Urinary bladder (tissue), 4 donors: Measurements from ENCODE around the gene ALKBH7. TPM values are rescaled to one million over a fixed set of nuclear protein-coding genes. Genes with fewer than 3 reads are reported as not detected.
"Not testable (repeated sequence)": the region's sequence is repeated elsewhere in the genome, so short reads cannot be mapped to it uniquely, and the experiment has no call there.

Source experiments
- DNase-seq: peaks from one replicate; pipeline ENCODE4 v3.0.0-alpha.2; 2015; ENCODE audit errors: extremely low spot score
- H3K27ac ChIP-seq: one replicate; pipeline ENCODE4 v1.5.1; 2013; ENCODE audit warnings: low read depth, mild to moderate bottlenecking, moderate library complexity
- H3K36me3 ChIP-seq: one replicate; pipeline ENCODE4 v1.6.1; 2013; ENCODE audit warnings: mild to moderate bottlenecking, moderate library complexity; ENCODE audit not compliant: insufficient read depth
- H3K4me1 ChIP-seq: one replicate; pipeline ENCODE4 v1.6.1; 2013; ENCODE audit warnings: mild to moderate bottlenecking, moderate library complexity; ENCODE audit not compliant: insufficient read depth
- H3K4me3 ChIP-seq: one replicate; pipeline ENCODE4 v1.5.1; 2013; ENCODE audit warnings: low read depth, low read length
- WGBS: extraction: QIAGEN DNeasy Blood & Tissue Kit; methylation state at CpG from one replicate; pipeline ENCODE4 v1.1.7; 2013; 5-methylcytosine and 5-hydroxymethylcytosine counted together
- polyA plus RNA-seq: library from polyadenylated mRNA; stranded (reverse); fragments of 200-250 nt; gene quantifications from one replicate; pipeline ENCODE4 v1.2.3, GENCODE V29; 2013
- total RNA-seq: library from RNA; depleted of rRNA; stranded (reverse); fragments of >200 nt; gene quantifications from one replicate; pipeline ENCODE4 v1.2.3, GENCODE V29; 2014
- donor health status: healthy with polysubstance abuse.
- donor health status: healthy.

The ALKBH7 gene
- total and polyA plus RNA-seq, 2 donors = 38.4 to 77.4 TPM

- not testable (repeated sequence) for H3K27ac ChIP-seq, H3K4me3 ChIP-seq, H3K4me1 ChIP-seq, DNase-seq, H3K36me3 ChIP-seq
- WGBS = 91% methylated on average over 38 of the region's 46 CpGs
These were observed 17.1 kb upstream of the ALKBH7 start for GRCh38 chr19:6355321-6356040.

- no peaks in the 10 kb centered on the region for H3K4me1 ChIP-seq
- WGBS = 74% methylated on average over 14 of the region's 14 CpGs
- H3K36me3 ChIP-seq = no peaks in the 10 kb centered on the region
- H3K27ac ChIP-seq = no peak overlapping the region
- no peak overlapping the region for H3K4me3 ChIP-seq
- DNase-seq = no peak
These were observed 15.4 kb upstream of the ALKBH7 start for GRCh38 chr19:6357174-6357573.

- no peak overlapping the region for H3K4me3 ChIP-seq
- no peaks in the 10 kb centered on the region for H3K36me3 ChIP-seq
- no peaks in the 10 kb centered on the region for H3K4me1 ChIP-seq
- H3K27ac ChIP-seq = no peak overlapping the region
- DNase-seq = no peak
- 50% methylated on average over 9 of the region's 9 CpGs for WGBS
These were observed 14.6 kb upstream of the ALKBH7 start for GRCh38 chr19:6358003-6358402.

- Histone ChIP-seq H3K4me3 (no peak overlapping the region), H3K27ac (no peak overlapping the region), H3K4me1 (no peaks in the 10 kb centered on the region), H3K36me3 (no peaks in the 10 kb centered on the region)
- 88% methylated on average over 5 of the region's 5 CpGs for WGBS
- DNase-seq = no peak
These were observed 12.8 kb upstream of the ALKBH7 start for GRCh38 chr19:6359568-6360341.

- H3K27ac ChIP-seq, H3K36me3 ChIP-seq, DNase-seq, H3K4me3 ChIP-seq, H3K4me1 ChIP-seq: not testable (repeated sequence)
- 95% methylated on average over 12 of the region's 12 CpGs for WGBS
These were observed 12.1 kb upstream of the ALKBH7 start for GRCh38 chr19:6360445-6360844.

- not testable (repeated sequence) for DNase-seq, H3K36me3 ChIP-seq, H3K27ac ChIP-seq, H3K4me1 ChIP-seq, H3K4me3 ChIP-seq
- 96% methylated on average over 10 of the region's 10 CpGs for WGBS
These were observed 11.8 kb upstream of the ALKBH7 start for GRCh38 chr19:6360857-6361216.

- Histone ChIP-seq H3K4me1 (no peaks in the 10 kb centered on the region), H3K4me3 (peak overlapping the region; percentile 85), H3K36me3 (peaks cover 3% of the 10 kb centered on the region), H3K27ac (peak overlapping the region; percentile 90)
- 0% methylated on average over 7 of the region's 7 CpGs for WGBS
- DNase-seq = no peak
These were observed 10.6 kb upstream of the ALKBH7 start for GRCh38 chr19:6362027-6362350.

GRCh38 chr19:6362351-6362801, 10.2 kb upstream of the ALKBH7 start:
- no peak for DNase-seq
- H3K4me3 ChIP-seq = peak overlapping the region; percentile 85
- H3K4me1 ChIP-seq = no peaks in the 10 kb centered on the region

GRCh38 chr19:6364353-6364752, 8.2 kb upstream of the ALKBH7 start:
- H3K4me1 ChIP-seq = no peaks in the 10 kb centered on the region
- H3K4me3 ChIP-seq = no peak overlapping the region
- H3K36me3 ChIP-seq = peaks cover 3% of the 10 kb centered on the region
- 95% methylated on average over 21 of the region's 21 CpGs for WGBS
- no peak overlapping the region for H3K27ac ChIP-seq
- no peak for DNase-seq

More at GRCh38 chr19:6362351-6362801, 10.2 kb upstream of the ALKBH7 start:
- WGBS = 18% methylated on average over 11 of the region's 11 CpGs
- Histone ChIP-seq H3K27ac (peak overlapping the region; percentile 90), H3K36me3 (peaks cover 3% of the 10 kb centered on the region)

- WGBS = under 1% methylated on average over 53 of the region's 53 CpGs
- no peaks in the 10 kb centered on the region for H3K4me1 ChIP-seq
- peak overlapping the region; percentile 55 for H3K4me3 ChIP-seq
These were observed 660 bp downstream of the ALKBH7 start for GRCh38 chr19:6373096-6373812.

GRCh38 chr19:6373813-6374108, 1.2 kb downstream of the ALKBH7 start:
- no peak for DNase-seq
- H3K4me3 ChIP-seq = peak overlapping the region; percentile 30
- no peaks in the 10 kb centered on the region for H3K4me1 ChIP-seq
- H3K27ac ChIP-seq = no peak overlapping the region
- 26% methylated on average over 5 of the region's 5 CpGs for WGBS
- no peaks in the 10 kb centered on the region for H3K36me3 ChIP-seq

More at GRCh38 chr19:6373096-6373812, 660 bp downstream of the ALKBH7 start:
- peak; percentile 94 for DNase-seq
- Histone ChIP-seq H3K36me3 (no peaks in the 10 kb centered on the region), H3K27ac (peak overlapping the region; percentile 93)

GRCh38 chr19:6374161-6374709, 1.6 kb downstream of the ALKBH7 start:
- Histone ChIP-seq H3K27ac (no peak overlapping the region), H3K4me1 (no peaks in the 10 kb centered on the region), H3K4me3 (no peak overlapping the region), H3K36me3 (no peaks in the 10 kb centered on the region)
- no peak for DNase-seq
- WGBS = 58% methylated on average over 29 of the region's 29 CpGs

- WGBS = 88% methylated on average over 29 of the region's 29 CpGs
- Histone ChIP-seq H3K4me1 (no peaks in the 10 kb centered on the region), H3K27ac (no peak overlapping the region), H3K4me3 (no peak overlapping the region), H3K36me3 (no peaks in the 10 kb centered on the region)
- DNase-seq = no peak
These were observed 2.3 kb downstream of the ALKBH7 start for GRCh38 chr19:6374711-6375410.
